ENCODE data around the gene P3H1. TPM values are rescaled to one million over a fixed set of nuclear protein-coding genes. Genes with fewer than 3 reads are reported as not detected.

P3H1 gene
- total and polyA plus RNA-seq, 2 donors (not counting 1 experiment from before 2014, with no cell fraction given), result 42.2 to 51.3 TPM

GRCh38 chr1:42737986-42738677 lies 28.7 kb downstream of the P3H1 start:
- Histone ChIP-seq H2AFZ (ENCODE audit: insufficient read depth, low read depth, low read length, poor library complexity, severe bottlenecking) (no peak overlapping the region), H3K4me1 (ENCODE audit: control insufficient read depth in 2 of 2, insufficient read depth in 2 of 2, low read length in 2 of 2) (peaks cover 10 to 16% of the 10 kb centered on the region in 2 donors), H3K9me3 (ENCODE audit: control extremely low read depth in 1 of 3, control insufficient read depth in 2 of 3, insufficient read depth in 1 of 3, low read length in 2 of 3) (no peaks in the 10 kb centered on the region), H3K27ac (ENCODE audit: low read length in 2 of 2) (no peak overlapping the region), H3K79me2 (ENCODE audit: control insufficient read depth, insufficient read depth, low read length) (no peaks in the 10 kb centered on the region), H3K4me2 (replicated peaks; ENCODE audit: low read depth, low read length, poor library complexity, severe bottlenecking) (no peak overlapping the region), H3K27me3 (replicated peaks in 1 of 4; ENCODE audit: control extremely low read depth in 1 of 4, control insufficient read depth in 3 of 4, insufficient read depth in 4 of 4, low read length in 3 of 4) (no peaks in the 10 kb centered on the region), H3K36me3 (replicated peaks in 1 of 2; ENCODE audit: control extremely low read depth in 1 of 2, control insufficient read depth in 1 of 2, extremely low read depth in 1 of 2, insufficient read depth in 2 of 2, low read length in 1 of 2) (no peaks in the 10 kb centered on the region), H4K20me1 (ENCODE audit: control insufficient read depth, insufficient read depth, low read length, poor library complexity, severe bottlenecking) (no peaks in the 10 kb centered on the region), H3K4me3 (ENCODE audit: control extremely low read depth in 1 of 5, extremely low read depth in 1 of 5, insufficient read depth in 1 of 5, low read depth in 2 of 5, low read length in 4 of 5) (no peak overlapping the region), H3K9ac (ENCODE audit: low read length) (no peak overlapping the region)
- Mint-ChIP-seq H3K27ac (no peak overlapping the region), H3K27me3 (no peaks in the 10 kb centered on the region), H3K4me1 (peaks cover 8% of the 10 kb centered on the region), H3K9me3 (ENCODE audit: insufficient read depth) (no peaks in the 10 kb centered on the region), H3K4me3 (no peak overlapping the region)
- TF ChIP-seq CTCF (IDR thresholded peaks at IDR 0.05) (no peak), EZH2 (IDR thresholded peaks at IDR 0.05; ENCODE audit: borderline replicate concordance, insufficient read depth, low read depth, low read length, poor library complexity, severe bottlenecking) (no peak)
- intact Hi-C loops (cut with micrococcal nuclease), result no loop called here
- ChIA-PET CTCF (interaction anchor here (1.1 kb wide), 1 partner anchor 160 kb away, joined by 3 read pairs; no protein-coding TSS in a partner anchor), POLR2A (no interaction called here)
- 98% methylated on average over 21 of the region's 21 CpGs for WGBS (ENCODE audit: insufficient coverage)
- ATAC-seq (ENCODE audit: low read depth), result no peak
- no peak for DNase-seq

- 1% methylated on average over 5 of the region's 5 CpGs for WGBS (ENCODE audit: insufficient coverage)
- peaks cover 8% of the 10 kb centered on the region for H3K4me1 Mint-ChIP-seq
- ATAC-seq (ENCODE audit: low read depth), result no peak
- TF ChIP-seq EZH2 (IDR thresholded peaks at IDR 0.05; ENCODE audit: borderline replicate concordance, insufficient read depth, low read depth, low read length, poor library complexity, severe bottlenecking), result no peak
- TF ChIP-seq CTCF (IDR thresholded peaks at IDR 0.05), result no peak
- Histone ChIP-seq H3K4me1 (ENCODE audit: control insufficient read depth in 2 of 2, insufficient read depth in 2 of 2, low read length in 2 of 2) (peaks cover 10 to 16% of the 10 kb centered on the region in 2 donors), H3K9ac (ENCODE audit: low read length) (no peak overlapping the region), H3K79me2 (ENCODE audit: control insufficient read depth, insufficient read depth, low read length) (no peaks in the 10 kb centered on the region), H3K27ac (ENCODE audit: low read length in 2 of 2) (no peak overlapping the region), H3K36me3 (replicated peaks in 1 of 2; ENCODE audit: control extremely low read depth in 1 of 2, control insufficient read depth in 1 of 2, extremely low read depth in 1 of 2, insufficient read depth in 2 of 2, low read length in 1 of 2) (no peaks in the 10 kb centered on the region), H3K9me3 (ENCODE audit: control extremely low read depth in 1 of 3, control insufficient read depth in 2 of 3, insufficient read depth in 1 of 3, low read length in 2 of 3) (no peaks in the 10 kb centered on the region), H3K27me3 (replicated peaks in 1 of 4; ENCODE audit: control extremely low read depth in 1 of 4, control insufficient read depth in 3 of 4, insufficient read depth in 4 of 4, low read length in 3 of 4) (no peaks in the 10 kb centered on the region), H2AFZ (ENCODE audit: insufficient read depth, low read depth, low read length, poor library complexity, severe bottlenecking) (peak overlapping the region; percentile 73), H4K20me1 (ENCODE audit: control insufficient read depth, insufficient read depth, low read length, poor library complexity, severe bottlenecking) (no peaks in the 10 kb centered on the region), H3K4me2 (replicated peaks; ENCODE audit: low read depth, low read length, poor library complexity, severe bottlenecking) (peak overlapping the region; percentile 56), H3K4me3 (ENCODE audit: control extremely low read depth in 1 of 5, extremely low read depth in 1 of 5, insufficient read depth in 1 of 5, low read depth in 2 of 5, low read length in 4 of 5) (no peak overlapping the region)
- peak; percentile 42 for DNase-seq
- no peaks in the 10 kb centered on the region for H3K27me3 Mint-ChIP-seq
- ChIA-PET POLR2A (no interaction called here), CTCF (interaction anchor here (1.1 kb wide), 1 partner anchor 159 kb away, joined by 3 read pairs; no protein-coding TSS in a partner anchor)
- no peak overlapping the region for H3K4me3 Mint-ChIP-seq
- no peaks in the 10 kb centered on the region for H3K9me3 Mint-ChIP-seq (ENCODE audit: insufficient read depth)
- intact Hi-C loops (cut with micrococcal nuclease), result no loop called here
- no peak overlapping the region for H3K27ac Mint-ChIP-seq
Observed at GRCh38 chr1:42737257-42737656, 29.6 kb downstream of the P3H1 start.

Measured in B cell (primary cell).